Stimulated activated CD4-positive, alpha-beta T cell treated with anti-CD3 and anti-CD28 coated beads, Interleukin-2, amount 100 ng/mL, for 48 hours (primary cell): ENCODE results near the gene OBSL1.

Experiments used
- DNase-seq, 2 donors: peaks; one replicate each; pipeline ENCODE4 v3.0.0-alpha.2; 2020

Gene OBSL1

DNA sequence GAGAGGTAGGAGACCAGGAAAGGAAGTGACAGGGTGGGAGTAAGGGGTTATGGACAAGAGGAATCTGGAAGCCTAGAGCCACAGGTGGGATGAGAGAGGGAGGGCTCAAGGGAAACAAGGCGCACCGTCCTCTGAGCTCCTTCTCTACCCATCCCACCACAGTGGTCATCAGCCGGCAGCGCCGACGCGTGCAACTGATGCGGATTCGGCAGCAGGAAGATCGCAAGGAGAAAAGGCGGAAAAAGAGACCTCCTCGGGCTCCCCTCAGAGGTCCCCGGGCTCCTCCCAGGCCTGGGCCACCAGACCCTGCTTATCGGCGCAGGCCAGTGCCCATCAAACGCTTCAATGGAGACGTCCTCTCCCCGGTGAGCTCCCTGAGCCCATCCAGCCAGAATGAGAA, 22.3 kb downstream of the OBSL1 start:
- DNase-seq = no peak

GRCh38 chr2:219547621-219548020, 23.7 kb downstream of the OBSL1 start:
- DNase-seq = no peak

DNA sequence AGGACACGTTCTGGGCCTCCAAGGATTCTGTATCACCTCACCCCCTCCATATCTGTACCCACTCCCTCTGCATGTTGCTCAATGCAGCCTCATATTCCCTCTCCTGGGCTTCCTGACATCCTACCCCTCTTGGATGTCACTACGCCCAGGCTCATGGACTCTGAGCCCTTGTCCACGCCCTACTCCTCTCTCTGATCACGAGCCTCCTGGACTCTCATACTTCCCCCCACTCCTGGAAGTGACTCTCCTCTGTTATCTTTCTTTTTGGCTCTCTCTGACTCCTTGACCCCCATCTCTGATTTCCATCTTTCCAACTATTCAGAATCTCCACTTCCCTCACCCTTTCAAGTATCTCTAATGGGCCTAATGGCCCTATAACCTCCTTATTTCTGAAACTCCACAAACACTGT, 25.4 kb downstream of the OBSL1 start:
- DNase-seq = no peak

DNA sequence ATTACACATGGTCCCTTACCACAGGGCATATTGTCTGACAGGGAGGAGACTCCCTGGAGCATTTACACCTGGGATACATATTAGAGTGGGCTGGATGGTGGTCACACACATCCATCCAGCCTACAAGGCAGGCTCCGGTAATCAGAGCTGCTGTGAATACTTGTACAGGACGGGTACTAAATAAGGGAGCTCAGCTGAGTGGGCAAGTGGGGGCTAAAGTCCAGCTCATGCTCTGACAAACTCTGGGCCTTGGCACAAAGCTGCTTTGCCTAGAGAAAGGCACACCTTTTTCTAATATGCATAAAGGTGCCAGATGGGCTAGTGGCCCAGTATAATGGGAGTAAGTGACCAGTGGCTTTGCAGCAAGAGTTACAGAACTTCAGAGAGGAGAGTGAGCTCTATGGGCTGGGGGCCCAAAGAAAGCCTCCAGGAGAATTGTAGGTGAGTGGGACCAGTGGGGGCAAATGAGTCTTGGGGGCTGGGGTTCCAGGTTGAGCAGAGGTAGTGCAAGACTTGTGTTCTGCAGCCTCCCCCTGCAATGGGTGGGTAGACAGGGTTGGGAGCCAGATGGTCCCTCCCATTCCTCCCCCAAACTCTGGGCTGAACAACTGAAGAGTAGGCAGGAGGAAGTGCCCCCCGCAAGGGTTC, 25.9 kb downstream of the OBSL1 start:
- no peak for DNase-seq

DNA sequence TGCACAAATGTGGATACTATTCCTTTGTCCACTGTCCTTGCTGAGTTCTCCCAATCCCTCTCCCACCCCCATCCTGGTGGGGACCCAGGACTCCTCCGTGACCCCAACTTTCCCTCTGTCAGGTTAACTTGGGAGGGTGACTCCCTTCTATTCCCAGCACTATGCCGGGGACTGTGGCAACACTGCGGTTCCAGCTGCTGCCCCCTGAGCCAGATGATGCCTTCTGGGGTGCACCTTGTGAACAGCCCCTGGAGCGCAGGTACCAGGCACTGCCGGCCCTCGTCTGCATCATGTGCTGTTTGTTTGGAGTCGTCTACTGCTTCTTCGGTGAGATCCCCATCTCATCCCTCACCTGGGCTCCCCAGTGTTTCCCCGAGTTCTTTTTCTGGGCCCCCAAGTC, 26.8 kb downstream of the OBSL1 start:
- no peak for DNase-seq

DNA sequence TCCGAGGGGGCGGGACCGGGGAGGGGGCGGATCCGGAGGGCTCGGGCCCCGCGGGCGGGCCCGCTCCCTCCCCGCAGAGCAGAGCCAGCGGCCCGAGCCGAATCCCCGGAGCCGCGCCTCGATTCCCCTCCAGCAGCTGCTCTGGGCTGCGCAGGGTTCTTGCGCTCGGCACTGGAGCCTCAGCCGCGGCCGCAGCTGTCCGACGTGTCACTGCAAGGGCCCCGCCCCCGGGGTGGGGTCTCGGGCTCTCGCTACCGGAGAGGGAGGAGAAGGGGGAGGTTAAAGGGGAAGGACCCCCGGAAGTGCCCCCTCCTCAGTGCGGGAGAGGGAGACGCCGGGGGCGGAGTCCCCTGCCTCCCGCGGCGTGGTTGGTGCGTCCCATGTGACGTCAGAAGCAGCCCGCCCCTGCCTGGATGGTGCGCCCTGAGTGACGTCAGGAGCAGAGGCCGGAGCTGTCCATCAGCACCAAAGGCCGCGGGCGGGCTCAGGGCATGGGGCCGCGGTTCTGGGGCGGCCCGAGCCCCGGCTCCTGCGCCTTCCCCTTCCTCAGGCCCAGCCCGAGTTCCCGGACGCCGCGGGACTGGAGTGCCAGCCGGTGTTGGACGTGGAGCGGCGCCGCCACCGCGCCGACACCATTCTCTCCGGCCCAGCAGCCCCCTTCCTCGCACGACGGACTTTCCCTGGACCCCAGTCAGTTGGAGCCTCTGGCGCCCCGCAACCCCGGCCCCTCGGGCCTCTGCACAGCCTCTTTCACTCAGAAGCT, 27.6 kb downstream of the OBSL1 start, which contains the start of the genes CHPF and TMEM198:
Gene CHPF, minus strand, starts transcription at position 214 of the 763 bp plus-strand sequence. CDS start 271 bp downstream, outside the sequence.
Gene TMEM198, plus strand, starts transcription at position 433 of the 763 bp plus-strand sequence. CDS start 700 bp downstream, outside the sequence.
- DNase-seq = peak; percentile 90 to 91

GRCh38 chr2:219542931-219543595, 28.3 kb downstream of the OBSL1 start:
- no peak for DNase-seq

DNA sequence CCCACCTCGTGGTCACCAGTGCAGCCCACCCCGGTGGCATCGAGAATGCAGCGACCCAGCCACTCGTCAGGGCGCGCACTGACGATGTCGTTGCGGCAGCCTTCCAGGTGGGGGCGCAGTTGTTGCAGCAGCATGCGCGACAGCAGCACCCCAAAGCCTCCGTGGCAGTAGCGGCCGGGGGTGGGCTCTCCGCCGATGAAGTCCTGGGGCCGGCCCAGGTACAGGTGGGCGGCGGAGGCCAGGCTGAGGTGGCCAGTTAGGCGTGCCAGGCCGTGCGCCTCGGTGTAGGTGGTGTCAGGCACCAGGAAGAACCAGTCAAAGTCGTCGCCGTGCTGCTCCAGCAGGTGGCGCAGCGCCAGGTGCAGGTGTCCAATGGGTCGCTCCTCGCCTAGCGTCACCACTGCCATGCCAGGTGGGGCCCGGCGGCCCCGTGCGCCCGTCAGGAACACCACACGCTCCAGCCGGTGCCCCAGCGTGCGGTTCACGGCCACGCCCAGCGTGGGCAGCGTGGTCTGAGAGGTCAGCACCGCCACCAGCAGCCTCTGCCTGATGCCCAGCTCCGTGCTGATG, 29.6 kb downstream of the OBSL1 start:
- peak; percentile 87 for DNase-seq

- no peak for DNase-seq
Measured at GRCh38 chr2:219540784-219541504, 30.4 kb downstream of the OBSL1 start.

- no peak for DNase-seq
Measured at GRCh38 chr2:219539926-219540678, 31.2 kb downstream of the OBSL1 start.

GRCh38 chr2:219538956-219539788, 32.2 kb downstream of the OBSL1 start:
- no peak for DNase-seq

GRCh38 chr2:219538504-219538951, 32.8 kb downstream of the OBSL1 start:
- no peak for DNase-seq

GRCh38 chr2:219537657-219538488, 33.5 kb downstream of the OBSL1 start:
- no peak for DNase-seq

- DNase-seq = no peak
Measured at GRCh38 chr2:219536967-219537366, 34.4 kb downstream of the OBSL1 start.

- DNase-seq = no peak
Measured at GRCh38 chr2:219536425-219536824, 34.9 kb downstream of the OBSL1 start.

DNA sequence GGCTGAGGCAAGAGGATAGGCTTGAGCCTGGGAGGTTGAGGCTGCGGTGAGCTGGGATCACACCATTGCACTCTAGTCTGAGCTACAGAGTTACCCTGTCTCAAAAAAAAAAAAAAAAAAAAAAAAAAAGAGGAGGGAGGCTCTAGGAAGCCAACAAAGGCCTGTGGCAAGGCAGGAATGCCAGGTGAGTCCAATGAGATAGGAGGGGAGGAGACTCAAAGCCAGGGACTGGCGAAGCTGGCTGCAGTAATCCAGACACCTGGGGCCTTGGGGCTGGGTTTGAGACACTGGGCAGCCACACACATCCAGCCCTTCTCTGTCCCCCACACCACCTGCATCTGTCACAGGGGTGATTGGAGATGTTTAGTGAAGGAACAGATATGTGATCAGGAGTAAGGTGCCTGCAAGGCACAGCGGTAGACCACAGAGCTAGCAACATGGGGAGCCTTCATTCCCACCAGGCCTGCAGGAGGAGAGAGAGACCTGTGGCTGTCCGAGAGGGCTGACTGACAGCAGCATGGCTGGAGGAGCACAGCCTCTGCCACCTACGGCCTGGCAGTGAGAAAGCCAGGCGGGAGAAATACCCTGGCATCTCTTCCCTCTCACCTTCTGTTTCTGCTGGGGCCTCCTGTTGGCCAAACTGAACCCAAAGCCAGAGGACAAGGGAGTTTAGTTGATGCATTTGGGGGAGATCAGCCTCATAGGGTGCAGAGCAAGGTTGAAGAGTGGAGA, 37.2 kb downstream of the OBSL1 start:
- DNase-seq = no peak

DNA sequence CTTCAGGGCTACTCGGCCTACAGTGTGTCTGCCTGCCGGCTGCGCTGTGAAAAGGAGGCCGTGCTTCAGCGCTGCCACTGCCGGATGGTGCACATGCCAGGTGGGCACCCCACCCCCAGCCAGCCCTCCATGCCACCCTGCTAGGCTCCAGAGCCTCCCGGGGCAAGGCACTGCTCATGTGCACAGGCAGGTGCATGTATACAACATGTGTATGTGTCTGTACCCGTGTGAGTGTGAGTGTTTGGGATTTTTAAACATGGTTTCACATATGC, 39.0 kb downstream of the OBSL1 start:
- no peak for DNase-seq

- DNase-seq = no peak
Measured at GRCh38 chr2:219531639-219532377, 39.5 kb downstream of the OBSL1 start.
